Spleen (tissue), 11 donors: ENCODE results near the gene SEBOX. TPM values are rescaled to one million over a fixed set of nuclear protein-coding genes. Genes with fewer than 3 reads are reported as not detected.
A peak's percentile ranks its signal among the peaks of the same experiment; 100 is the strongest.

Experiments
- DNase-seq: peaks from one replicate; pipeline ENCODE4 v3.0.0-alpha.2; 2020
- H3K27ac ChIP-seq, 8 donors: fragments of 200-600 bp; sonication (generic) in 7 of 8; 1 replicate in 4 of 8; 2 replicates in 4 of 8; pipeline versions ENCODE4 v1.5.0 to v1.8.0; 2016 to 2021; ENCODE audit warnings: inconsistent platforms in 4 of 8, mild to moderate bottlenecking in 4 of 8, moderate library complexity in 1 of 8
- H3K27me3 ChIP-seq, 7 donors: fragments of 200-600 bp; sonication (generic) in 6 of 7; replicated peaks in 1 of 7; 1 replicate in 4 of 7; 2 replicates in 3 of 7; pipeline versions ENCODE4 v1.5.0 to v1.8.0; 2016 to 2021; ENCODE audit warnings: inconsistent platforms in 3 of 7, mild to moderate bottlenecking in 1 of 7
- H3K36me3 ChIP-seq, 6 donors: fragments of 200-600 bp; sonication (generic) in 5 of 6; 1 replicate in 4 of 6; 2 replicates in 2 of 6; pipeline versions ENCODE4 v1.5.0 to v1.8.0; 2016 to 2021; ENCODE audit warnings: inconsistent platforms in 2 of 6
- H3K4me1 ChIP-seq, 6 donors: fragments of 200-600 bp; sonication (generic) in 5 of 6; 1 replicate in 3 of 6; 2 replicates in 3 of 6; pipeline versions ENCODE4 v1.5.0 to v1.8.0; 2016 to 2021; ENCODE audit warnings: inconsistent platforms in 3 of 6
- H3K4me3 ChIP-seq, 8 donors: fragments of 200-600 bp; sonication (generic) in 7 of 8; 1 replicate in 4 of 8; 2 replicates in 4 of 8; pipeline versions ENCODE4 v1.5.0 to v1.8.0; 2016 to 2021; ENCODE audit warnings: inconsistent platforms in 4 of 8, mild to moderate bottlenecking in 4 of 8, moderate library complexity in 2 of 8
- H3K9me3 ChIP-seq, 8 donors: fragments of 200-600 bp; sonication (generic) in 7 of 8; 1 replicate in 4 of 8; 2 replicates in 4 of 8; pipeline versions ENCODE4 v1.5.0 to v1.8.0; 2016 to 2021; ENCODE audit warnings: inconsistent platforms in 4 of 8
- CTCF ChIP-seq, 11 experiments: fragments of 200-600 bp in 7 of 11; fragments of 450-650 bp in 4 of 11; sonication (generic) in 4 of 11; IDR thresholded peaks in 8 of 11; conservative IDR thresholded peaks in 3 of 11; 1 replicate in 7 of 11; 2 replicates in 4 of 11; pipeline versions ENCODE4 v1.4.0 to v1.8.0; 2016 to 2021; ENCODE audit warnings: antibody characterized with exemption in 11 of 11, inconsistent platforms in 4 of 11, mild to moderate bottlenecking in 1 of 11
- POLR2A ChIP-seq, 3 donors: fragments of 450-650 bp; IDR thresholded peaks; one replicate each; pipeline ENCODE4 v1.5.1; 2017; ENCODE audit warnings: antibody characterized with exemption in 3 of 3, mild to moderate bottlenecking in 1 of 3
- POLR2AphosphoS5 ChIP-seq, 3 donors: sonication (generic); formaldehyde crosslinking; IDR thresholded peaks; one replicate each; pipeline ENCODE4 v1.5.1; 2017; ENCODE audit warnings: antibody characterized with exemption in 3 of 3
- WGBS, 5 donors: extraction: QIAGEN DNeasy Blood & Tissue Kit in 3 of 5; methylation state at CpG; one replicate each; pipeline versions ENCODE4 v1.1.5 to v1.1.7; 2013 to 2018; 5-methylcytosine and 5-hydroxymethylcytosine counted together
- intact Hi-C: fragments of 100-400 bp; cut with DNase I; formaldehyde crosslinking; loops from one replicate; pipeline ENCODE4 v1.15.0; 2023; ENCODE audit warnings: low total_unique reads
- polyA plus RNA-seq, 3 donors: library from polyadenylated mRNA; stranded (reverse); fragments of 200-250 nt; gene quantifications; one replicate each; pipeline ENCODE4 v1.2.1, GENCODE V29; 2013
- total RNA-seq, 7 donors: library from RNA; depleted of rRNA in 3 of 7; stranded (reverse); fragments of >200 nt in 3 of 7; fragmentation: NEBNext Ultra II Directional in 4 of 7; extraction: Animal tissue kit (Norgen Biotek cat#: 25700) in 4 of 7; gene quantifications; one replicate each; pipeline versions ENCODE4 v1.1.0 to v1.2.1, GENCODE V29; 2016 to 2021
- donor health status: healthy with polysubstance abuse.
- donor health status: DM: no; HTN: no; CAD: no; lungs with moderate emphysema.
- donor health status: DM: no; HTN: no; CAD: no.
- donor health status: Bipolar disorder and iron deficiency.
- donor health status: healthy.
- donor health status: DM: no; HTN: no; CAD: no.
- donor health status: DM: yes; HTN: yes; CAD: no.

SEBOX gene
- total and polyA plus RNA-seq, 10 donors = not detected

DNA sequence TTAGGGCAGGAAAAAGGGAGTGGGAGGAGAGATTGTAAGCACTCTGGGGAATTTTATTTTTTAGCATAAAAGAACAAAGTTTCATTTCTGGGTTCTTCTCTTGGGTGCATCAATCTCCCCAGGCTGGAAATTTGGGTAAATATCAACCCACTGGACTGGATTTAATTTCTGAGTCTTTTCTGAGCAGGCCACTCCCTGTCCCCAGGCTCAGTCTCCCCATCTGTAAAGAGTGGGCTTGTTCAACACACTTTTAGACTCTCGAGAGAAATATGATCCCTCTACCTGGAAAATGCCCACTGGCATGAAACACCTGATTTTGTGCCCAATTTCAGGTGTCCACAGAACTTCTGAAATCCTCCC, 5.7 kb upstream of the SEBOX start:
- H3K27ac ChIP-seq = peak overlapping the region; percentile 8 to 86 (median 72)
- TF ChIP-seq POLR2AphosphoS5 (IDR thresholded peaks at IDR 0.05) = no peak
- TF ChIP-seq CTCF (IDR thresholded peaks at IDR 0.05 in 8 of 11, conservative IDR thresholded peaks at IDR 0.05 in 3 of 11) = no peak
- TF ChIP-seq POLR2A (IDR thresholded peaks at IDR 0.05) = no peak

GRCh38 chr17:28370035-28370743, 5.2 kb upstream of the SEBOX start, which contains the start of gene VTN:
Gene VTN, minus strand, starts transcription at chr17:28370307. Its CDS starts 104 bp downstream, at chr17:28370203.
- TF ChIP-seq POLR2AphosphoS5 (IDR thresholded peaks at IDR 0.05) (peak in 1 of 3 donors; percentile 31), POLR2A (IDR thresholded peaks at IDR 0.05) (no peak), CTCF (IDR thresholded peaks at IDR 0.05 in 8 of 11, conservative IDR thresholded peaks at IDR 0.05 in 3 of 11) (no peak)
- no peak for DNase-seq
- peak within 1 kb of the TSS; percentile 8 to 86 (median 72) for H3K27ac ChIP-seq
- H3K27me3 ChIP-seq = peaks cover 0 to 18% (median 0%) of the 10 kb centered on the region in 7 donors
- WGBS, 5 donors = 38 to 51% (median 45%) methylated on average over 7 to 8 of the region's 8 CpGs
- intact Hi-C loops = no loop called here
- peaks cover 10 to 44% (median 29%) of the 10 kb centered on the region in 6 donors for H3K4me1 ChIP-seq
- peak within 1 kb of the TSS in 7 of 8 donors; percentile 64 to 88 (median 70) for H3K4me3 ChIP-seq
- H3K36me3 ChIP-seq = peaks cover 0 to 12% (median 1%) of the 10 kb centered on the region in 6 donors
- no peaks in the 10 kb centered on the region for H3K9me3 ChIP-seq

More for the DNA sequence above, 5.7 kb upstream of the SEBOX start:
- Histone ChIP-seq H3K27me3 (peaks cover 0 to 18% (median 0%) of the 10 kb centered on the region in 7 donors), H3K4me3 (peak overlapping the region in 5 of 8 donors; percentile 64 to 88 (median 75)), H3K9me3 (no peaks in the 10 kb centered on the region), H3K36me3 (peaks cover 0 to 6% (median 0%) of the 10 kb centered on the region in 6 donors), H3K4me1 (peaks cover 10 to 44% (median 29%) of the 10 kb centered on the region in 6 donors)
- 69 to 88% (median 80%) methylated on average over 1 of the region's 1 CpG for WGBS, 5 donors
- no peak for DNase-seq
- intact Hi-C loops = no loop called here

- intact Hi-C loops = no loop called here
- TF ChIP-seq CTCF (IDR thresholded peaks at IDR 0.05 in 8 of 11, conservative IDR thresholded peaks at IDR 0.05 in 3 of 11) (no peak), POLR2AphosphoS5 (IDR thresholded peaks at IDR 0.05) (no peak), POLR2A (IDR thresholded peaks at IDR 0.05) (no peak)
- no peak for DNase-seq
- H3K36me3 ChIP-seq = peaks cover 0 to 17% (median 5%) of the 10 kb centered on the region in 6 donors
- H3K4me1 ChIP-seq = peaks cover 10 to 44% (median 29%) of the 10 kb centered on the region in 6 donors
- no peaks in the 10 kb centered on the region for H3K9me3 ChIP-seq
- peak overlapping the region in 4 of 8 donors; percentile 70 to 86 (median 78) for H3K27ac ChIP-seq
- no peak overlapping the region for H3K4me3 ChIP-seq
- H3K27me3 ChIP-seq = peaks cover 0 to 18% (median 0%) of the 10 kb centered on the region in 7 donors
- 71 to 85% (median 78%) methylated on average over 10 of the region's 10 CpGs for WGBS, 5 donors
Observed at GRCh38 chr17:28369684-28370034, 4.7 kb upstream of the SEBOX start.
